Measurements from ENCODE around the gene UFD1.

Gene UFD1

GRCh38 chr22:19520007-19520406, 41.0 kb upstream of the UFD1 start:
- Histone ChIP-seq H3K27ac (no peak overlapping the region), H3K4me3 (no peak overlapping the region)
- DNase-seq (ENCODE audit: low spot score): no peak
- TF ChIP-seq CTCF (IDR thresholded peaks at IDR 0.05): no peak

DNA sequence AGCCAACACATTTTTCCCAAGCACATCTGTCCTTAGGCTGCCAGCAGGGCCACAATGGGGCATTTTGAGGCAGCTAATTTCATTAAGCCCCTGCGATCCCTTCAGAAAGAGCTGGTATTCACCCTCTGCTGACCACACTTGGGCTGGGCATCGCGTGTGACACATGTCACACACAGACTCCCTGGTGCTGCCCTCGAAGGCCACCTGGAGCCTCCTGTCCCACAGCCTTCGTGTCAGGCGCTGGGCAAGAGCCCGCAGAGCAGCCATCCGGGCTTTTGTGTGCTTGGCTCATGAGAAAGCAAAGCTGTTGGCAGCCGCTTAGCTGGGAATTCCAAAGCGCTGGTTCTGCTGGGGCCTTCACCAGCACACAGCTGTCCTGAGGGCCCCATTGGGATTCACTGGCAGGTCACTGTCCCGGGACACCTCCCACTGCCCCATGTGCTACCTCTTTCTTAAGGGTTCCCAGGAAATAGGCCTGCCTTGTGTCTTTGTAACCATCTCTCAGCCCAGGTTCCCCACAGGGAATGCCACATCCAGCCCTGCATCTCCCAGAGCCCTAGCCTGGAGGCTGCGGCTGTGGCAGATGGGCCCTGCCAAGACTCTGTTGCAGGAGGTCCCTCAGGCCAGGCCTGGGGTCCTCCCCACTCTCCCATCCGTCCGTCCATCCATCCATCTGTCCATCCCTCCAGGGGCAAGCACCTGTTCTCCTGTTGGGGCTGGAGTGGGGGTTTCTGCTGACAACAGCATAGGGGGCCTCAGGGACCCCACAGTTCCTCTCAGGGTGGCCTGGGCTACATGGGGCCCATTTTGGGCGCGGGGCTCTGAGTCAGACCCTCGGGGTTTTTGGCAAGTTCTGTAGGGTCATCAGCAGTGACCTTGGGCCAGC, 40.3 kb upstream of the UFD1 start:
- DNase-seq (ENCODE audit: low spot score): no peak
- no peak overlapping the region for H3K4me3 ChIP-seq
- no peak overlapping the region for H3K27ac ChIP-seq
- no peak for TF ChIP-seq CTCF (IDR thresholded peaks at IDR 0.05)

DNA sequence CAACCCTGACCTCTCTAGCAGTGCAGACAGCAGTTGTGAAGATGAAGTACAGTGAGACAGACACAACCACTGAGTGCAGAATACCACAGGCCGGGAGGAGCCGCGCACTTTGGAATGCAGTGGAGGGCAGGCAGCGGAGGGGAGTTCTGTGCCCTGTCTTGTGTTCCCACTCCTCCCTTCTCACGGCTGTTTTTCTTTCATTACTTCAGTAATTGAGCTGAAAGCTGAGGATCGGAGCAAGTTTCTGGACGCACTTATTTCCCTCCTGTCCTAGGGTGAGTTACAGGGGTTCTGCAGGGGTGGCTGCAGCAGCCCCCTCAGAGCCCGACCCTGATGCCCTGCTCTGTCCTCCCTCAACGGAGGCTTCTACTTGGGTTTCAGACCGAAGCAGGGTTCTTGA, 39.6 kb upstream of the UFD1 start:
- no peak overlapping the region for H3K4me3 ChIP-seq
- no peak overlapping the region for H3K27ac ChIP-seq
- no peak for TF ChIP-seq CTCF (IDR thresholded peaks at IDR 0.05)
- no peak for DNase-seq (ENCODE audit: low spot score)

- DNase-seq (ENCODE audit: low spot score): peak; percentile 46
- no peak for TF ChIP-seq CTCF (IDR thresholded peaks at IDR 0.05)
- Histone ChIP-seq H3K4me3 (no peak overlapping the region), H3K27ac (no peak overlapping the region)
These were observed 39.1 kb upstream of the UFD1 start for GRCh38 chr22:19517919-19518611.

GRCh38 chr22:19517171-19517500, 38.1 kb upstream of the UFD1 start:
- Histone ChIP-seq H3K27ac (no peak overlapping the region), H3K4me3 (no peak overlapping the region)
- no peak for TF ChIP-seq CTCF (IDR thresholded peaks at IDR 0.05)
- no peak for DNase-seq (ENCODE audit: low spot score)

DNA sequence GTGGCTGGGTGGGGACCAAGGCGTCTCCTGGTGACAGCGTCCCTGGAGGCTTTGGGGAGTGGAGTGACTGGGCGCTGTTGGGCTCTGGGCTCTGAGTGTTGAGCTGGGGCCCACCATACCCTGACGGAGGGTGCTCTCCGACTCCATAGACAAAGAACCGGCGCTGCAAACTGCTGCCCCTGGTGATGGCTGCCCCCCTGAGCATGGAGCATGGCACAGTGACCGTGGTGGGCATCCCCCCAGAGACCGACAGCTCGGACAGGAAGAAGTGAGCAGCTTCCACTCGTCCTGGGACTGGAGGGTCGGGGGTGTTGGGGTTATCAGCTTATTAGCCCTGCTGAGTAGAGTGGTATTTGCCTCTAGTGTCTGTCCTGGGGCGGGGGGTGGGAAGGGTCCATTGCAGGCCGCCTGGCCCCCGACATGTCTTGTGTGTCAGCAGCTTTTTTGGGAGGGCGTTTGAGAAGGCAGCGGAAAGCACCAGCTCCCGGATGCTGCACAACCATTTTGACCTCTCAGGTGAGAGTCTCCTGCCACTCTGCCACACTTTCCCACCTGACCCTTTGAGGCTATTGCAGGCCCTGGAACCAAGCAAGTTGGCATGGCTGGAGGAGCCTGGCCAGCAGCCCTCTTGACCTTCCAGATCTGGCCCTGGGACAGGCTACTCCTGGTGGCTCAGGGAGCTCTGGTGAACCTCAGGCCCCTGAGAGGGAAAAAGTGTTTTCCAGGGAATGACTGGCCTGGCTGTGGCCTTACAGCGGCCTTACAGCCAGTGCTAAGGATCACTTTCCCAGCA, 37.6 kb upstream of the UFD1 start:
- TF ChIP-seq CTCF (IDR thresholded peaks at IDR 0.05): no peak
- Histone ChIP-seq H3K4me3 (no peak overlapping the region), H3K27ac (no peak overlapping the region)
- no peak for DNase-seq (ENCODE audit: low spot score)
